A172 (cell line): ENCODE measurements around the gene ATRIP. TPM values are rescaled to one million over a fixed set of nuclear protein-coding genes. Genes with fewer than 3 reads are reported as not detected.
"Not testable (repeated sequence)": the region's sequence is repeated elsewhere in the genome, so short reads cannot be mapped to it uniquely, and the experiment has no call there.

ENCODE experiments used
- DNase-seq: peaks from one replicate; pipeline ENCODE4 v3.0.0-alpha.2; 2015; ENCODE audit warnings: low spot score
- total RNA-seq: library from RNA; depleted of rRNA; stranded (reverse); fragments of >200 nt; shearing (Covaris generic); gene quantifications from 2 replicates; pipeline ENCODE4 v1.2.3, GENCODE V29; 2014; rRNA removed

The ATRIP gene
- total RNA-seq: 8.1 and 14.6 TPM in 2 replicates

- peak; percentile 73 for DNase-seq
These were observed at the start of gene ATRIP for GRCh38 chr3:48446425-48447193. TSS of gene ATRIP (plus strand) at chr3:48446737. CDS start at chr3:48446846, 109 bp downstream.

- no peak for DNase-seq
These were observed 48.5 kb upstream of the ATRIP start for GRCh38 chr3:48397767-48398681.

GRCh38 chr3:48398701-48399386, 47.7 kb upstream of the ATRIP start:
- DNase-seq: no peak

- no peak for DNase-seq
These were observed 47.0 kb upstream of the ATRIP start for GRCh38 chr3:48399387-48400172.

GRCh38 chr3:48400824-48401433, 45.6 kb upstream of the ATRIP start:
- DNase-seq: peak; percentile 61

- not testable (repeated sequence) for DNase-seq
These were observed 45.1 kb upstream of the ATRIP start for GRCh38 chr3:48401434-48401901.

GRCh38 chr3:48402281-48402732, 44.2 kb upstream of the ATRIP start:
- peak; percentile 82 for DNase-seq

GRCh38 chr3:48402907-48403306, 43.6 kb upstream of the ATRIP start:
- no peak for DNase-seq

GRCh38 chr3:48403533-48404439, 42.8 kb upstream of the ATRIP start:
- DNase-seq: no peak

- DNase-seq: no peak
These were observed 41.8 kb upstream of the ATRIP start for GRCh38 chr3:48404440-48405342.

GRCh38 chr3:48405343-48405881, 41.1 kb upstream of the ATRIP start:
- no peak for DNase-seq

GRCh38 chr3:48405971-48406370, 40.6 kb upstream of the ATRIP start:
- no peak for DNase-seq

GRCh38 chr3:48406443-48407431, 39.8 kb upstream of the ATRIP start:
- DNase-seq: no peak

- DNase-seq: no peak
These were observed 38.9 kb upstream of the ATRIP start for GRCh38 chr3:48407542-48408099.

GRCh38 chr3:48408823-48409281, 37.7 kb upstream of the ATRIP start:
- DNase-seq: no peak
